Measurements from ENCODE around the gene RGCC. TPM values are rescaled to one million over a fixed set of nuclear protein-coding genes. Genes with fewer than 3 reads are reported as not detected.

The RGCC gene
- total RNA-seq, 2 donors from 2014 or later: 5.4 TPM

GRCh38 chr13:41512441-41512840, 55.1 kb downstream of the RGCC start:
- Histone ChIP-seq H3K9me3 (ENCODE audit: control insufficient read depth, low read length) (no peaks in the 10 kb centered on the region), H3K4me1 (ENCODE audit: control insufficient read depth, insufficient read depth, low read length) (no peaks in the 10 kb centered on the region), H3K27ac (ENCODE audit: low read depth, low read length) (no peak overlapping the region), H3K36me3 (ENCODE audit: control insufficient read depth, insufficient read depth, low read length) (no peaks in the 10 kb centered on the region), H3K9ac (ENCODE audit: extremely low read depth, low read length, poor library complexity, severe bottlenecking) (no peak overlapping the region), H3K4me3 (ENCODE audit: low read length) (no peak overlapping the region), H3K27me3 (ENCODE audit: control insufficient read depth, insufficient read depth, low read length, poor library complexity, severe bottlenecking) (peaks cover 7% of the 10 kb centered on the region)
- peaks cover 4% of the 10 kb centered on the region for H3K9me3 Mint-ChIP-seq
- H3K27ac Mint-ChIP-seq: no peak overlapping the region
- H3K36me3 Mint-ChIP-seq (ENCODE audit: low read depth): no peaks in the 10 kb centered on the region
- WGBS, 2 experiments (ENCODE audit: insufficient coverage in 1 of 2, insufficient read length in 1 of 2): 88 to 95% methylated on average over 4 to 7 of the region's 9 CpGs
- no peak overlapping the region for H3K4me3 Mint-ChIP-seq
- TF ChIP-seq CTCF (conservative IDR thresholded peaks at IDR 0.05): no peak
- peaks cover 11% of the 10 kb centered on the region for H3K27me3 Mint-ChIP-seq (ENCODE audit: insufficient read depth)
- DNase-seq: no peak
- no peaks in the 10 kb centered on the region for H3K4me1 Mint-ChIP-seq

- H3K4me1 Mint-ChIP-seq: no peaks in the 10 kb centered on the region
- no peak for DNase-seq
- H3K27ac Mint-ChIP-seq: no peak overlapping the region
- H3K27me3 ChIP-seq (ENCODE audit: control insufficient read depth, insufficient read depth, low read length, poor library complexity, severe bottlenecking): peaks cover 7% of the 10 kb centered on the region
- no peak for TF ChIP-seq CTCF (conservative IDR thresholded peaks at IDR 0.05)
- H3K4me3 Mint-ChIP-seq: no peak overlapping the region
- peaks cover 19% of the 10 kb centered on the region for H3K27me3 Mint-ChIP-seq (ENCODE audit: insufficient read depth)
- no peak overlapping the region for H3K27ac ChIP-seq (ENCODE audit: low read depth, low read length)
- no peaks in the 10 kb centered on the region for H3K4me1 ChIP-seq (ENCODE audit: control insufficient read depth, insufficient read depth, low read length)
- no peaks in the 10 kb centered on the region for H3K36me3 Mint-ChIP-seq (ENCODE audit: low read depth)
- H3K9me3 Mint-ChIP-seq: peaks cover 7% of the 10 kb centered on the region
- H3K9ac ChIP-seq (ENCODE audit: extremely low read depth, low read length, poor library complexity, severe bottlenecking): no peak overlapping the region
- no peak overlapping the region for H3K4me3 ChIP-seq (ENCODE audit: low read length)
- 95 to 97% methylated on average over 8 to 11 of the region's 11 CpGs for WGBS, 2 experiments (ENCODE audit: insufficient coverage in 1 of 2, insufficient read length in 1 of 2)
- no peaks in the 10 kb centered on the region for H3K36me3 ChIP-seq (ENCODE audit: control insufficient read depth, insufficient read depth, low read length)
- no peaks in the 10 kb centered on the region for H3K9me3 ChIP-seq (ENCODE audit: control insufficient read depth, low read length)
These were observed 56.2 kb downstream of the RGCC start for GRCh38 chr13:41513600-41513999.

- 91 to 96% methylated on average over 6 to 7 of the region's 7 CpGs for WGBS, 2 experiments (ENCODE audit: insufficient coverage in 1 of 2, insufficient read length in 1 of 2)
- Histone ChIP-seq H3K27ac (ENCODE audit: low read depth, low read length) (no peak overlapping the region), H3K27me3 (ENCODE audit: control insufficient read depth, insufficient read depth, low read length, poor library complexity, severe bottlenecking) (peaks cover under 1% of the 10 kb centered on the region), H3K9me3 (ENCODE audit: control insufficient read depth, low read length) (no peaks in the 10 kb centered on the region), H3K36me3 (ENCODE audit: control insufficient read depth, insufficient read depth, low read length) (no peaks in the 10 kb centered on the region), H3K9ac (ENCODE audit: extremely low read depth, low read length, poor library complexity, severe bottlenecking) (no peak overlapping the region), H3K4me1 (ENCODE audit: control insufficient read depth, insufficient read depth, low read length) (no peaks in the 10 kb centered on the region), H3K4me3 (ENCODE audit: low read length) (no peak overlapping the region)
- H3K4me3 Mint-ChIP-seq: no peak overlapping the region
- no peak overlapping the region for H3K27ac Mint-ChIP-seq
- no peak for DNase-seq
- H3K4me1 Mint-ChIP-seq: peaks cover 6% of the 10 kb centered on the region
- TF ChIP-seq CTCF (conservative IDR thresholded peaks at IDR 0.05): no peak
- peaks cover 22% of the 10 kb centered on the region for H3K27me3 Mint-ChIP-seq (ENCODE audit: insufficient read depth)
- H3K36me3 Mint-ChIP-seq (ENCODE audit: low read depth): no peaks in the 10 kb centered on the region
- peaks cover 7% of the 10 kb centered on the region for H3K9me3 Mint-ChIP-seq
These were observed 57.6 kb downstream of the RGCC start for GRCh38 chr13:41514853-41515395.

All from endodermal cell (in vitro differentiated cells).